Hematopoietic multipotent progenitor cell (in vitro differentiated cells): ENCODE data around the gene SIRPB1. TPM values are rescaled to one million over a fixed set of nuclear protein-coding genes. Genes with fewer than 3 reads are reported as not detected.
"Not testable (repeated sequence)": the region's sequence is repeated elsewhere in the genome, so short reads cannot be mapped to it uniquely, and the experiment has no call there.

Source experiments
- DNase-seq, 3 donors: peaks; one replicate each; pipeline ENCODE4 v3.0.0-alpha.2; 2011 to 2015; ENCODE audit warnings: low read depth in 2 of 3, low spot score in 2 of 3
- total RNA-seq: library from RNA; depleted of rRNA; stranded (reverse); fragments of >200 nt; gene quantifications from one replicate; pipeline ENCODE4 v1.2.3, GENCODE V29; 2012

Gene SIRPB1
- total RNA-seq, 1 donor = 1.9 TPM

DNA sequence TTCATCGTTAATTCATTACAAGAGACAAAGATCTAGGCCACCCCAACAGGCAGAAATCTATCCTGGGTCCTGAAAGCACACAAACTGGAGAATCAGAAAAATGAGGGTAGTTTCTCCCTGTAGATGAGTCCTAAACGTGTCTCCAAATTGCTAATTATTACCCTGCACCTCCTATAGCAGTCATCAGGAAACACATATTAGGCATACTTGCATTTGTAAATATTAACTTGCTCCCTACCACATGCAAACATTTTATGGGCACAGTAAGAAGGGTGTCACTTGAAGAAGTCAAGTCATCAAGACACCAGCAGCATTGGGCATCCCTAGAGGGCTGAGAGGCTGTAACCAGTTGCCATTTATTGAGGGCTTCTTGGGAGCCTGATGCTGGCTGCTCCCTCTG lies 17.9 kb upstream of the SIRPB1 start:
- no peak for DNase-seq

DNA sequence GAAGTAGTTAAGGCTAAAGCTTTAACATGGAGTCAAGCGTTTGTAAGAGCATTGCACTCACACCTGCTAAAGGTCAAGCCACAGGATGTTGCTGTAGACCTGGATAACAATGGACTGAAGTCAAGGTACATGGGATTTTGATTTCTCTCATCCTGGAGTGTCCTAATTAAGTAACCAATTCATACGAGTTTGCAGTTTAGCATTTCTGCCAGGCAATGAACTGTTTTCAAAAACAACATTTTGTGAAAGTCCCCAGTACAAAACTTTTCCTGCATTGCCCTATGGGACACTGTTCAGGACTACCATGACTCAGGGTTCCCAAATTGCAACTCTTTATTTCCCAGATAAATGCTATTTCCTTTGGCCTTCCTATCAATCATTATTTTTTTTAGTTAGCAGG lies 17.4 kb upstream of the SIRPB1 start:
- no peak for DNase-seq

- DNase-seq = no peak
These were observed 16.8 kb upstream of the SIRPB1 start for GRCh38 chr20:1636621-1637020.

GRCh38 chr20:1635291-1635979 lies 15.6 kb upstream of the SIRPB1 start:
- no peak for DNase-seq

DNA sequence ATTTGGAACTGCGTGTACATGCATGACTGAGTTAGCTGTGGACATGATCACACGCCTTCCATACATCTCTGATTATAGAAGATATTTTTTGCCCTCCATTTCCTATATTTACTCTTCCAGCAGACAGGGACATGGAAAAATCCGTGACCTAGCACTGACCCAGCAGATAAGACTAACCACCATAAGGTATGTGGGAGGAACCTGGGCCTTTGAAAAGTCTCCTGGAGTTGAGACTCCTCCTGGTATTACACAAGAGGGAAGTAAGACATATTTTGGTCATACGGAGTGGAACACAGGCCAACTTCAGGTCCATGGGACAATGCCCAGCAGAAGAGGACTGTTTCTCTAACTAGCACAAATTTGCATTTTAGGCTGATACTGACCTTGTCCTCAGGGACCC lies 13.7 kb upstream of the SIRPB1 start:
- no peak for DNase-seq

GRCh38 chr20:1632178-1632577 lies 12.4 kb upstream of the SIRPB1 start:
- DNase-seq = no peak

DNA sequence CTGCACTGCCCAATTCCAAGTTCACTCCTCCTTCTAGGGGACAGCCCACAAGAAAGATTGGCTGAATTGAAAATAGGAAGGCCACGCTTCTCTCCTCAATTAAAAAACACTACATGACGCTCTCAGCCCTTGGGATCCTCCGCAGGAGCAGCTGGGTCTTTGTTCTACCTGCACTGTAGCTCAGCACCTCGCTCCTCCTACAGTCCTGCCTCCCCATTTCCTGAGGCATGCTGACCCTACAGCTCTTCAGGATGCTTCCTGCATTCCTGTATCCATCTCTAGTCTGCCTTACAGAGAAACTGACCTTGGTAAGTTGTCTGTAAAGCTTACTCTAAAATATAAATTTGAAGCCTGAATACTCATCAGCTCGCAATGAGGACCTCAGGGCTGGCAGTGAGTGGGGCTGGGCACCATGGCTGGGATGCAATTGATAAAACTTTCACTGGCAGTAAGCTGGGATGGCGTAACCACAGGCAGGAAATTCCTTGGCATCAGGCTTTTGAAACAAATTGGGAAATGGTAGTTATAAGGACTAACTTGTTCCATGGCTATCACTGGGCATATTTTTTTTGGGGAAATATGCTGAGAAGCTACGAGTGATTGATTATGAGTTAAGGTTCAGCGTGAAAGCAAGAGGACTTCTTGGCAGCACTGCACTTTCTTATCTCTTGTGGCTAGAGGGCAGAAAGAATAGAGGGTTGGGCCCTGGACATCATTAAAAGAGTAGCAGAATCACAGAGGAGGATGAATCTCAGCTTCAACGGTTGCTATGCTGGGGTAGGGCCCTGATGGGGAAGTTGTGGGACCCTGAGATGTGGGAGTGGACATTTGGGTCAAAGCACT lies 11.7 kb upstream of the SIRPB1 start:
- DNase-seq = no peak

DNA sequence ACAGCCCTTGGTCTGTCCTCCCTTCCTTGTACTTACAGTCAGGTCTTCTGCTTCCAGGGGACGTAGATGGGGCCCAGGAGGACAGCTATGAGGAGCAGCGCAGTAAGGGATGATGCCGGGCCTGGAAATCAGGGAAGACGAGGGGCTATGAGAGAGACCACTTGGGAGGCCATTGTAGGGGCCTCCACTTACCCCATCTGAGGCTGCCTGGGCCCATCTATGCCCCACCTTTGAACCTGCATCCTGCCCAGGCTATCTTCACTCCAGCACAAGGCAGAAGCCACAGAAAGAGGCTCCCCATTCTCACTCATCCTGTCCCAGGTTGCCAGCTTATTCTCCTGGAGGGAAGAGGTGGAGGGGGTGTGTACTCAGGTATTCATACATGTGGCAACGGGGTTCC lies 10.4 kb upstream of the SIRPB1 start:
- no peak for DNase-seq

GRCh38 chr20:1629321-1629720 lies 9.5 kb upstream of the SIRPB1 start:
- DNase-seq = no peak

DNA sequence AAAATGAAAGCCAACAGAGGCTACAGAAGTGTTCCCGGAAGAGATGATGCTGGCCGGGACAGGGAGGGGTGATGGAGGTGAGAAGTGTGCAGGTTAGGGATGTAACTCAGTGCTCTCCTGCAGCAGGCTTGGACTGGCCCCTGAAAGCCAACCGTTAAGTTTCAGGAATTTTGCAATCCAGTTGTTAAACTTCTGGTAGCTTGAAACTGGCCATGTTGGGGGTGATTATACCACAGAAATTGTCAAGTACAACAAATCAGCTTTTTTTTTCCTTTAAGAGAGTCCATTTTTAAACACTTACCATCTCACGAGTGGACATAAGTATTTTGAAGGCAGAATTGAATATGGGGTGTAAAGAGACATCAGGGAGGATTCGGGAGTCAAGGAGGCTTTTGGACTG lies 8.8 kb upstream of the SIRPB1 start:
- DNase-seq = no peak

GRCh38 chr20:1627200-1627550 lies 7.4 kb upstream of the SIRPB1 start:
- no peak for DNase-seq

DNA sequence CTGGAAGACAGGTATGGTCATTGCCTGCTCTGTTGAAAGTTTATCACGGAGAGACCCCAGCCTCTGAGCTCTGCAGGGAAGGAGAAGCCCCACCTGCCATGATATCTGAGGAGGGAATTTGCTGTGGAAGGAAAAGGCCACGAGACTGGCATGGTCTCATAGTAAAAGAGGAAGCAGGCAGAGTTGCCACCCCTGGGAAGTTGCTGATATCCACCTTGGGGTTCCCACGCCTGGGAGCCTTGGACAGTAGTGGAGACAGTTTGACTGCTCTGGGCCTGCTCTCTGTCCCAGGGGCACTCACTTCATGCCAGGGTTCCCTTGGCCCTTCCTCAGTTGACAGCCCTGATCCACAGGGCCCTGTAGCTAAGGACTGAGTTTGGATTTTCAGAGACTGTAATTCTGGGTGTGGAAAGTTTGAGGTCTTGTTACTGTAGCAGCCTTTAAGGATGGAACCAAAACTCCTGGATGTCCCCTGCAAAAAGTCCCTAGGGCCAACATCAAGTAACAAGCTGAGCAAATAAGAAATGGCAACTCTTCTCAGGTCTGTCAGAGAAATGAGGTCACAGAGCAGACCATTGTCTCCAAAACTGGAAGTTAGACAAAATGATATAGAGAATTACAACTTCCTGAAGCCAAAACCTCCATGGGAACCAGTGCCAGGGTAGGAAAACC lies 6.9 kb upstream of the SIRPB1 start:
- no peak for DNase-seq

- no peak for DNase-seq
These were observed 5.4 kb upstream of the SIRPB1 start for GRCh38 chr20:1625083-1625690.

GRCh38 chr20:1623501-1624205 lies 3.8 kb upstream of the SIRPB1 start:
- DNase-seq = no peak

GRCh38 chr20:1622450-1622849 lies 2.6 kb upstream of the SIRPB1 start:
- DNase-seq = peak in 1 of 3 donors; percentile 50

GRCh38 chr20:1621316-1621715 lies 1.5 kb upstream of the SIRPB1 start:
- no peak for DNase-seq

DNA sequence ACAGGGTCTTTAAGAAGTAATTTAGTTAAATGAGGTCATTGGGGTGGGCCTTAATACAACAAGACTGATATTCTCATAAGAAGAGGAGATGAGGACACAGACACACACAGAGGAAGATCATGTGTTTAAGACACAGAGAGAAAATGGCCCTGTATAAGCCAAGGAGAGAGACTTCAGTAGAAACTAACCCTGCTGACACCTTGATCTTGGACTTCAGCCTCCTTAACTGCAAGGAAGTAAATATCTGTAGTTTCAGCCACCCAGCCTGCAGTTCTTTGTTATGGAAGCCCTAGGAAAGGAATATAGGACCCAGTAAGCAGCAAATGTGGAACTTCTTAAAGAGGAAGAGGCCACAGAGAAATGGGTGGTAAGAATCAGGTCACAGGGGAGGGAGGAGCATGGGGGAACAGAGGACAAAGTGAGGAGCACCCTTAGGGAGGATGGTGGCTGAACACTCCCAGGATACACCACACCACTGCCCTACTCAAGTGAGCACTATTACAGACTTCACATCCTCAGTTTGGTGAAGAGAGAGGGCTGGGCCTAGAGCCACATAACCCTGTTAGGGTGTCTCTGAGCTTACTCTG lies 762 bp downstream of the SIRPB1 start:
- DNase-seq = no peak

DNA sequence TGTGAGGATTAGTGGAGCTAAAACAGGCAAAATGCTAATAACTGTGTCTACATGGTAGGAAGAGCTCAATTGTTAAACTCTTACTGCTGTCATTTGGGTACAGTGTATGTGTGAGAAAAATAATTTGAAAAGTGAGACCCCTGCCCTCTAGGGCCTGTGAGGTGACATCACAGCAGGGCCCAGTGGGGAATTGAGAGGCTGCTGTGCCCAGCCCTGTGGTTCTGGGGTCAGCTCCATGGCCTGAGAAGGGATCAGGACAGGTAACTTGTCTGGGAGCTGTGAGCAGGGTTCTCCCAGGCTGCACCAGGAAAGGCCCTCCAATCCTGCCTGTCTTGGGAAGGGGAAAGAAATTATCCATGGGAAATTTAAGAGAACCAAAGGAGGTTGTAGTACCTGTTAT lies 1.3 kb downstream of the SIRPB1 start:
- DNase-seq = no peak

- no peak for DNase-seq
These were observed 2.9 kb downstream of the SIRPB1 start for GRCh38 chr20:1616858-1617434.

DNA sequence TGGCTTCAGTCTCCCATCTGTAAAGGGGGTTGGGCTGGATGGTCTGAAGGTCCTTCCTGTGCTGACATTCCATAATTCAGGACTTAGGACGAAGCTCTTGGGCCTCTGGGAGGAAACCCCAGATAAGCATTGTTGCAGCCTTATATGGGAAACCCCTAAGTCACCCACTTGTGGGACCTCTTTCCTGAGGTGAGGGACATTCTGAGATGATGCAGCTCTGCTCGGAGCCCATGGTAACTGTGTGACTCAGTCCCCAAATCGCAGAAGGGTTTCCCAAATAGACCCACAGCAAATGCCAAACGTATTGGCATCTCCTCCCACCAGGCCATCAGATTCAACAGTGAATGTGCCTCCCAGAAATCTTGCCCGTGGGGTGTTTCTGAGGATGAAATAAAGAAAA lies 9.4 kb downstream of the SIRPB1 start:
- not testable (repeated sequence) for DNase-seq
